ENCODE data around the gene COX8A.

The COX8A gene

GRCh38 chr11:64023712-64024710, 49.6 kb downstream of the COX8A start:
- H3K4me3 Mint-ChIP-seq, result no peak overlapping the region
- peaks cover 11 to 18% of the 10 kb centered on the region in 2 donors for H3K27me3 Mint-ChIP-seq

GRCh38 chr11:64025205-64025604, 50.8 kb downstream of the COX8A start:
- ATAC-seq (replicated peaks), result no peak
- H3K4me1 Mint-ChIP-seq (ENCODE audit: low read depth in 2 of 2), result no peaks in the 10 kb centered on the region
- DNase-seq, result no peak
- H3K27me3 Mint-ChIP-seq, result peaks cover 20 to 30% of the 10 kb centered on the region in 2 donors
- no peak overlapping the region for H3K27ac Mint-ChIP-seq
- no peaks in the 10 kb centered on the region for H3K36me3 Mint-ChIP-seq (ENCODE audit: insufficient read depth)
- no peaks in the 10 kb centered on the region for H3K9me3 Mint-ChIP-seq
- H3K4me3 Mint-ChIP-seq, result no peak overlapping the region

More at GRCh38 chr11:64023712-64024710, 49.6 kb downstream of the COX8A start:
- DNase-seq (no peak), ATAC-seq (replicated peaks) (no peak)
- Mint-ChIP-seq H3K36me3 (ENCODE audit: insufficient read depth) (no peaks in the 10 kb centered on the region), H3K4me1 (ENCODE audit: low read depth in 2 of 2) (no peaks in the 10 kb centered on the region), H3K9me3 (no peaks in the 10 kb centered on the region), H3K27ac (no peak overlapping the region)

All from effector memory CD8-positive, alpha-beta T cell (primary cell).